AG04450 (cell line): ENCODE data around the gene GTF2E1. TPM values are rescaled to one million over a fixed set of nuclear protein-coding genes. Genes with fewer than 3 reads are reported as not detected.

Source experiments
- CTCF ChIA-PET: fragments of 300-600, 350-600 bp; formaldehyde crosslinking; extraction: SDS; loops from one replicate; lab custom pipeline; 2022; ENCODE audit warnings: antibody characterized with exemption, inconsistent platforms; lab: Charles Lee
- POLR2A ChIA-PET: fragments of 350-600 bp; formaldehyde crosslinking; extraction: SDS; loops from one replicate; lab custom pipeline; 2021; ENCODE audit warnings: antibody characterized with exemption, inconsistent platforms; lab: Yijun Ruan, JAX
- DNase-seq: peaks from one replicate; pipeline ENCODE4 v3.0.0-alpha.2; 2011; ENCODE audit warnings: low read depth, low spot score
- H3K27ac ChIP-seq: one replicate; pipeline ENCODE4 v1.5.1; 2012; ENCODE audit warnings: low read depth, low read length, control low read depth
- H3K27me3 ChIP-seq: one replicate; pipeline ENCODE4 v1.6.0; 2012; ENCODE audit warnings: low read length; ENCODE audit not compliant: control insufficient read depth, insufficient read depth
- H3K4me3 ChIP-seq: 2 replicates; pipeline ENCODE4 v1.5.1; 2011; ENCODE audit warnings: mild to moderate bottlenecking, low read depth, low read length, control low read depth
- H3K9me3 ChIP-seq: 2 replicates; pipeline ENCODE4 v1.5.1; 2012; ENCODE audit warnings: low read length; ENCODE audit not compliant: control insufficient read depth, insufficient read depth
- polyA plus RNA-seq: library from polyadenylated mRNA; depleted of rRNA; stranded (reverse); fragments of >200 nt; gene quantifications from 2 replicates; pipeline ENCODE4 v1.2.3, GENCODE V29; 2011; rRNA removed
- small RNA-seq: library from RNA; depleted of rRNA; stranded (forward); fragments of <200 nt; gene quantifications from one replicate; pipeline ENCODE3, GENCODE V24; 2012; ENCODE audit warnings: low read depth; ENCODE audit not compliant: insufficient read length
- TF ChIP-seq, protein P1 (sequence below): IDR thresholded peaks from 2 replicates; pipeline ENCODE4 v1.5.1; 2011; ENCODE audit warnings: low read depth, low read length, control low read depth, inconsistent platforms

GTF2E1 gene
- polyA plus RNA-seq, 1 experiment = 15.5 TPM

DNA sequence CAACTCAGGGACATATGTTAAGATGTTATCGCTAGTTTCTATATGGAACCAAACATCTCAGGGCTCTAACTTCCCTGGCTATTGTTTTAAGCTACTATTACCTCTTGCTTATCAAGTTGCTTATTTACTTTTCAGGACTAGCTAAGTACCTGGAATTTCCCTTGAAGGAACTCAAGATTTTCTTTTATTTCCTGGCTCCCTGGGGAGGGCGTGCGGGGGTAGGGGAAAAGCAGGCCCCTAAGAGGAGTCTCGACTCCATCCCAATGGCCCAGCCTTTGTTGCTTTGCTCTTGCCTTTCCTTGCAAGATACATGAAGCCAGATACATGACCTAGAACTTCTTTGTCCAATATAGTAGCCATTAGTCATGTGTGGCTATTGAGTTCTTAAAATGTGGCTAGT is 88.5 kb downstream of the GTF2E1 start:
- DNase-seq = no peak
- H3K27me3 ChIP-seq = no peaks in the 10 kb centered on the region
- POLR2A ChIA-PET = interaction anchor here (0.6 kb wide), 1 partner anchor 240 kb away, joined by 3 read pairs; no protein-coding TSS in a partner anchor
- no peaks in the 10 kb centered on the region for H3K9me3 ChIP-seq
- TF ChIP-seq, protein P1, sequence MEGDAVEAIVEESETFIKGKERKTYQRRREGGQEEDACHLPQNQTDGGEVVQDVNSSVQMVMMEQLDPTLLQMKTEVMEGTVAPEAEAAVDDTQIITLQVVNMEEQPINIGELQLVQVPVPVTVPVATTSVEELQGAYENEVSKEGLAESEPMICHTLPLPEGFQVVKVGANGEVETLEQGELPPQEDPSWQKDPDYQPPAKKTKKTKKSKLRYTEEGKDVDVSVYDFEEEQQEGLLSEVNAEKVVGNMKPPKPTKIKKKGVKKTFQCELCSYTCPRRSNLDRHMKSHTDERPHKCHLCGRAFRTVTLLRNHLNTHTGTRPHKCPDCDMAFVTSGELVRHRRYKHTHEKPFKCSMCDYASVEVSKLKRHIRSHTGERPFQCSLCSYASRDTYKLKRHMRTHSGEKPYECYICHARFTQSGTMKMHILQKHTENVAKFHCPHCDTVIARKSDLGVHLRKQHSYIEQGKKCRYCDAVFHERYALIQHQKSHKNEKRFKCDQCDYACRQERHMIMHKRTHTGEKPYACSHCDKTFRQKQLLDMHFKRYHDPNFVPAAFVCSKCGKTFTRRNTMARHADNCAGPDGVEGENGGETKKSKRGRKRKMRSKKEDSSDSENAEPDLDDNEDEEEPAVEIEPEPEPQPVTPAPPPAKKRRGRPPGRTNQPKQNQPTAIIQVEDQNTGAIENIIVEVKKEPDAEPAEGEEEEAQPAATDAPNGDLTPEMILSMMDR = no peak
- no peak overlapping the region for H3K4me3 ChIP-seq
- H3K27ac ChIP-seq = no peak overlapping the region
- CTCF ChIA-PET = no interaction called here

Small RNA genes lying within 50 kb of the gene (small RNA-seq; reads per million reads assigned to genes)
- gene MTCO1P29 (not detected), gene MTCO2P29 (not detected)

Other genes starting within 250 kb of the GTF2E1 start
- gene NDUFB4, start 146.4 kb upstream of the GTF2E1 start, polyA plus RNA-seq = 174 and 183 TPM in 2 replicates
- gene HGD, start 60.5 kb upstream of the GTF2E1 start, polyA plus RNA-seq = 0.14 and 0.15 TPM in 2 replicates
- gene RABL3, start 228 bp upstream of the GTF2E1 start, polyA plus RNA-seq = 7.9 and 9.3 TPM in 2 replicates
- gene STXBP5L, start 165.5 kb downstream of the GTF2E1 start, polyA plus RNA-seq = not detected in 2 replicates